ENCODE data around the gene GMPS. TPM values are rescaled to one million over a fixed set of nuclear protein-coding genes. Genes with fewer than 3 reads are reported as not detected.

Gene GMPS
- total and polyA plus RNA-seq, 2 of the 8 experiments (the other 6 are each of a cell fraction or from before 2014, with no cell fraction given) = 57.7 to 175 TPM

DNA sequence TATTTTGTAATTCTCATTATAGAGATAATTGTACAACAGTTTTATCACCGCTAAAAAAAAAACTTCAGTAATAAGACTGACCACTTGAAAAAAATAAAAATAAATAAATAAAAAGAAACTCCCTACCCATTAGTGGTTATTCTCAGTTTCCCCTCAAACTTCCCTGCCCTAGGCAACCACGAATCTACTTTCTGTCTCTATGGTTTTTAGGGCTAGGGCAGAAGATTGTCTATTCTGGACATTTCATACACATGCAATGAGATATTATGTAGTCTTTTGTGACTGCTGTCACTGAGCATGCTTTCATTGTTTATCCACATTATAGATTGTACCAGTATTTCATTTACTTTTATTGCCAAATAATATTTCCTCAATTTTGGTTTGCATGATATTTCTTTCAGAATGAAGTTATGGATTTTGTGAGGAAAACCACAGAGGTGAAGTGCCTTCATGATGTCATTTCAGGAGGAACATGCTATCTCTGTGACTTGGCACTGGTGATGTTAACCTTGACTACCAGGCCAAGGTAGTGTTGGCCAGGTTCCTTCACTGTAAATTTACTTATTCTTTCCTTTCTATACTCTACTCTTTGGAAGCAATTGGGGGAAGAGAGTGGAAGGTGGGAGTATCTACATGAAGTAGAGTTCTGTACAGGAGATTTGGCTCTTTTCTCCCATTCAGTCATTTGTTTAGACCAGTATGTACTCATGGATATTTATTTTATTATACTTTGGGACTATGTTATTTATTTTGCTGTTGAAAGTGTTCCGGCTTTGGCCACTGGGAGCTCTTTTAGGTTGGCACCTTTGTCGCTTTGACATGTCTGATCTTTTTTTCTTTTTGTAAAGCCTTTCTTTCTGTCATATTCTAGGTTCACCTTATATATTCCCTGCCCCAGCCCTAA, 86.3 kb downstream of the GMPS start (continued):
- TF ChIP-seq KDM1A (IDR thresholded peaks at IDR 0.05; ENCODE audit: borderline replicate concordance, low read length) = no peak
- TF ChIP-seq RFX5 (IDR thresholded peaks at IDR 0.05; ENCODE audit: borderline replicate concordance, low read depth, low read length) = no peak
- TF ChIP-seq, protein P1, sequence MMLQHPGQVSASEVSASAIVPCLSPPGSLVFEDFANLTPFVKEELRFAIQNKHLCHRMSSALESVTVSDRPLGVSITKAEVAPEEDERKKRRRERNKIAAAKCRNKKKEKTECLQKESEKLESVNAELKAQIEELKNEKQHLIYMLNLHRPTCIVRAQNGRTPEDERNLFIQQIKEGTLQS (IDR thresholded peaks at IDR 0.05; ENCODE audit: insufficient read depth, low read depth, low read length) = no peak
- no peak for TF ChIP-seq EGR1 (IDR thresholded peaks at IDR 0.05; ENCODE audit: borderline replicate concordance, low read depth, low read length)
- no peak for TF ChIP-seq TCF12 (IDR thresholded peaks at IDR 0.05; ENCODE audit: low read depth, low read length)
- no peak for TF ChIP-seq FOSL1 (IDR thresholded peaks at IDR 0.05; ENCODE audit: insufficient read depth, low read depth, low read length)
- no peak for TF ChIP-seq CHD1 (IDR thresholded peaks at IDR 0.05; ENCODE audit: low read depth, low read length)

All from H1 (cell line).